HTR-8/SVneo (cell line): Measurements from ENCODE around the gene ADGRG1.

Source experiments
- DNase-seq: peaks from one replicate; pipeline ENCODE4 v3.0.0; 2011; ENCODE audit warnings: low spot score, mixed read lengths; ENCODE audit not compliant: insufficient read length
- FAIRE-seq: peaks from 2 replicates; lab custom pipeline; 2011; peaks lifted over from hg19 to GRCh38; lab: Jason Lieb, UNC

Gene ADGRG1

DNA sequence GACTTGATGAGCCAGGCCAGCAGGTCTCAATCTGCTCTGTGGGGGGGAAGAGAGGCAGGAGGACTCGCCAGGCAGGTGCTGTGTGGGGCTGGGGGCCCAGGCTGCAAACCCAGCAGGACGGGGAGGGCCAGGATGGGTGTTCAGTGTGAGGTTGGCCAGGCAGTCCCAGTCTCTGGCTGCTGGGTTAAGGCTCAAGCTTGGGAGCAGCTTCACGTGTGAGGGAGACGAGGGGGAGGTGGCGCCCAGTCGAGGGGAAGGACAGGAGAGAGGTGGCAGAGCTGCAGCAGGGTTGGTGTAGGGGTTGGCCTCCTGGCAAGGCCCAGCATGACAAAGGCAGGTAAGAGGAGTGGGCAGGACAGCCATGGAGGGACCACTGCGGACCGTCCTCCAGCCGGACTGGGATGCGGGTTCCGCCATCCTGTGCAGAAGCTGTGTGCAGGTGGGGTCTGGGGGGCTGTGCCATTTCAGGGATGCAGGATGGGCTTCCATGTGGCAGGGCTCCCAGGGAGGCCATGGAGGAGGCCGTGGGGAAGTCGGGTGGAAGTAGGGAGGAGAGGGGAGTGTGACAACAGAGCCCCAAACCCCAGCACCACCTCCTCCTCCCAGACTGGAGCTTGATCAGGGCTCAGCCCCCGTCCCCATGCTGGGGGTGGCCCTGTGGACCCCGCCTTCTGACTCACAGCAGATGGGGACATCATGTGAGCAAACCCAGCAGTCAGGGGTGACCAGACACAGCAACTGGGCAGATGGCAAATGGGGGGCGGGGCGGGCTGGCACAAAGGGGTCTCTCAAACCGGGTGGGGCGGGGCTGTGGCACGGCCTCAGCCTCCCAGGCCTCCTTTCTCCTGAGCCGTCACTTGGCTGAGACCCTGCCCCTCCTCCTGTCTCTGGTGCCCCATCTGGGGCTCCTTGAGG is 2.8 kb downstream of the ADGRG1 start:
- DNase-seq (no peak), FAIRE-seq (no peak)

GRCh38 chr16:57632568-57632967 is 4.1 kb downstream of the ADGRG1 start:
- peak; percentile 46 for FAIRE-seq
- no peak for DNase-seq

DNA sequence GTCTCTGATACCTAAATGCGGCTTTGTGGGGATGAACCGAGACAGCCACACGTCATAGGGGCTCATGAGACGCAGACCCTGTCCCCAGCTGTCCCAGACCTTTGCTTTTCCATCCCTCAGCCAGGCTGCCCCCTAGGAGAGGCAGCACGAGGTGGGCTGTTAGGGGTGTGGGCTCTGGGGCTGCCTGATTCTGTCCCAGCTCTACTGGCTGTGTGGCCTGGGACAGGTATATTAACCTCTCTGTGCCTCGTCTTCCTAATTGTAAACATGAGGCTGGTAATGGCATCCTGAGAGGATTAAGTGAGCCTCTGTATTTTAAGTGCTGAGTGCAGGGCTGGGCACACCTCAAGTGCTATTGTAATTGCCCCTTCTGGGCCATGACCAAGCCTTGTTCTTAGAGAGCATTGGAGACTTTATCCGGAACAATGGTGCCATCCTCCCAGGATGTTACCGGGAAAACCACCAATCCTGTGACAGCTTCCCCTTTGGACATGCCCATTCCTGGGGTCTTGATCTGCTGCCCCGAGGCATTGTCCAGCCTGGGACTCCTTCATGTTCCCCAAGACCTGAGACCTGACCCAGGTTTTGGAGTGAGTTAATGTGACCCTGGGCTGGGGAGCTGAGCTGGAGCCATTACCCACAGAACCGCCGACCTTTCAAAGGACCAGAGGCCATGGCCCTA is 5.1 kb downstream of the ADGRG1 start:
- no peak for DNase-seq
- FAIRE-seq = no peak

DNA sequence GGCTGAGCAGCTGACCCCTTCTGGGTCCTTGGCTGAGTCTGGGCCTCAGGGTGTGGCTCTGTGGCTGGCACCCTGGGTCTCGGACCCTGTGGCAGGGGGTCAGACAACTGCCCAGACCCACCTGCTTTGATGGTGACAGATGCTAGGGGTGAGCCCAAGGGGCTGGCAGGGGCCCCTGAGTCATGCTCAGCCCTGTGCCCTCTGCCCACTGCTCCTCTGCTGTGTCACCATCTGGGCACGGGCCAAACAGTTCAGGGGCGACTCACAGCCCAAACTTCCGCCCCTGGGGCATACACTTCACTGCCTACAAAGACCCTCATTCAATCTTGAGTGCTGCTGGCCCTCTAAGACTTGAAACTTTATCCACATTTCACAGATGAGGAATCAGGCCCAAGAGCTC is 5.7 kb downstream of the ADGRG1 start:
- DNase-seq (peak; percentile 57), FAIRE-seq (peak; percentile 62)

DNA sequence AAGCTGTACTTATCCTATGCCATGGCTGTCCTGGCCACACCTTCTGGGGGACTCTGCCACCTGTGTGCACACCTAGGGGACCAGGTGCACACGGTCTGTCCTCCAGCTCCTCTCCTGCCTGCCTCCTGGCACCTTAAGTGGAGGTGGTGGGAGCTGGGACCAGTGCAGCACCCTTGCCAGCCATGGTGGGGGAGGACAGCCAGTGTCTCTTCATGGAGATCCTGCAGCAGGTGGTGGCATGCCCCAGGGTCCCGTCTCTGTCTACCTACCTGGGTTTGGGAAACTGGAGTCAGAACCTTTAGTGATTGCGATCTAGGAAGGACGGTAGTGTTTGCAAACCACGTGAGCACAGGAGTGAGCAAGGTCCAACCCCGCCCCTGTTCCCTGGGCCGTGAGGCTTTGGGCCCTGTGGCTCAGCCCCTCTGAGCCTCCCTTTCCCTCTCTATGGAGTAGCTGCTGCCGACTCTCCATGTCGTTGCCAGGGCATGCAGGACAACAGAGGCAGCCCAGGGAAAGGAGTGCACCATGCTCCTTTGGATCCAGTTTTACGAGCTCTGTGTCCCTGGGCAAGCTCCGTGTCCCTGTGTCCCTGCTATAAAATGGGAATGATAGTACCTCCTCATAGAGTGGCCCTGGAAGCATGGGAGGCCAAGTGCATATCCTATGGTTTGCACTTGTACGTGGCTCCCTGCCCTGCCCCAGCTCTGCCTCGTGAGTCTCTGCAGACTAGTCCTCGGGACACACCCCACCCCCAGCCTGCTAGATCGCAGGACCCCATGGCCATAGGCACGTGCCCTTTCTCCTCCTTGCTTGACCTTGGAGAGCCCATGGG is 7.1 kb downstream of the ADGRG1 start:
- FAIRE-seq = no peak
- no peak for DNase-seq

- FAIRE-seq = no peak
- DNase-seq = no peak
These were observed 7.8 kb downstream of the ADGRG1 start for GRCh38 chr16:57636184-57636583.

GRCh38 chr16:57637020-57637419 is 8.6 kb downstream of the ADGRG1 start:
- FAIRE-seq (peak; percentile 51), DNase-seq (no peak)

DNA sequence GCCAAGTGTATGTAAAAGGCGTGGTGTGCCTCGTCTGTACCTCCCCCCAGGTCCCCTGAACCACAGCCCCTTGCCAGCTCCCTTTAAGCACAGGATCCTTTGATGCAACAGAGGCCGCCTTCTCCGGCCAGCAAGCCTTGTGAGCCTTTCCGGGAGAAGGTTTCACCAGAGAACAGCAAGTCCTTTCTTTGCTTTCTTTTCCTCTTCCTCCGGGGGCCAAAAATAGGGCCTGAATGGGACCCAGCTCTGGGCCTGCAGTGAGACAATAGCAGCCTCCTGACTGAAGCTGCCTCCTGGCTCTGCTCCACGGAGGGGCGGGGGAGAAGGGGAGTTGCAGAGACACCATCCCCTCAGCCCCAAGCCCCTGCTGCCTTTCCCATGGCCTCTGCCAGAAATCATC is 9.0 kb downstream of the ADGRG1 start:
- FAIRE-seq (no peak), DNase-seq (no peak)

GRCh38 chr16:57637965-57638364 is 9.5 kb downstream of the ADGRG1 start:
- DNase-seq = no peak
- no peak for FAIRE-seq

DNA sequence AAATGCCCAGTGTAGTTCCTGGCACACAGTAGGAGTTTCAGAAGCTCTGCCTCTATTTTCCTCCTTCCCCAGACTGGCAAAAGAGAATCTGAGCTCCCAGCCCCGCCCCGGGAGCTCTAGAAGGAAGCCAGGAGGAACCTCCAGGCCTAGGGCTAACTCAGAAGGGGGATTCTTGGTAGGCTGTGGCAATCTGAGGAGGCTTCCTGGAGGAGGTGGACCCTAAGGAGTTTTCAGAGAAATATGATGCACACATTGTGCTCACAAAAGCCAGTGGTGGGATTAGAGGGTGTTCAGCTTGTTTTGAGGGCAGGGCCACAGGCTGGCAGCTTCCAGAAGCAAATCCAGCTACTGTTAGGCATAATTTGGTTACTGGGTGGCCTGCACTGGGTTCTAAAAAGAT is 10.0 kb downstream of the ADGRG1 start:
- no peak for FAIRE-seq
- DNase-seq = no peak

DNA sequence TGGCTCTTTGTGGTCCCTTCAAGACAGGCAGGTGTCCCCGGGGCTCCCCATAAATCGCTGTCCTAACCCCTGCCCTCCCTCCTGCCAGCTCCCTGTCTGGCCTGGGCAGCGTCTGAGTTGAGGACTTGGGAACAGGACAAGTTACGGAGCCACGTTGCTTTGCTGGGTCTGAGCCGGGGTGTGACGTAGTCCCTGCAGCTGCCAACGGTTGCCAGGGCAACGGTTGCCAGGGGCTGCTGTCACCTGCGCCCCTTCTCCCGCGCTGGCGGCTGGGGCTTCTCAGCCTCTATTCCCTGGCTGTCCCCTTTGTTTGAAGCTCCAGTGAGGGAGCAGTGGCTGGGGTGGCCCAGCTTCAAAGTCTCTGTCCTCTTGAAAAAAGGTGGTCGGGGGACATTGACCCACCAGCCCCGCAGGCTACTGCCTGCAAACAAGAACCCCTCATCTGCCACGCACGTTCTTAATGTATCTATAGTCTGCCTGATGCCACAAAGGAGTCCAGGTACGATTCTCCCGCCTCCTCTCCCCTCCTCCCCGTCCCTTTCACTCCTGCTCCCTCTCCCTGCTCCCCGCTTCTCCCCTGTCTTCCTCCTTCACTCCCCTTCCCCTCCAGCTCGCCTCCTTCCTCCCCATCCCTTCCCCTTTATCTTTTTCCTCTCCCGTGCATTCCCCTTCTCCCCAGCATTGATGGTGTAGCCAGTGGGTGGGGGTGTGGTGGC is 10.9 kb downstream of the ADGRG1 start:
- DNase-seq (no peak), FAIRE-seq (no peak)

DNA sequence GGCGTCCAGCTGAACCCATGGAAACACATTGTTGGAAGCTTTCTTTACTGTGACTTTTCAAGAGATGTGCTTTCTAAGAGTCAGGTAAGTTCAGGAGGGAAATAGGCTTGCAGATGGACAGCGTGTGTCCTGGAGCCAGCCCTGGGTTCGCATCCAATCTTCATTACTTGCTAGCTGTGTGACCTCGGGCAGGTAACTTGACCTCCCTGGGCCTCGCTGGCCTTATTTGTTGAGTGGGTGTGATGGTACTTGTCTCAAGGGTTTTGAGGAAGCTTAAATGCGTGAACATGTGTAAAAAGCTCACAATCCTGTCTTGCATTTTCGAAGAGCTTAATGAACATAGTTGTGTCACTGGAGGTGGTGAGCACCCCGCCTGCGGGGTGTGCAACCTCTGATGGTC is 11.8 kb downstream of the ADGRG1 start:
- DNase-seq (no peak), FAIRE-seq (no peak)

GRCh38 chr16:57640612-57641011 is 12.2 kb downstream of the ADGRG1 start:
- DNase-seq (no peak), FAIRE-seq (no peak)

DNA sequence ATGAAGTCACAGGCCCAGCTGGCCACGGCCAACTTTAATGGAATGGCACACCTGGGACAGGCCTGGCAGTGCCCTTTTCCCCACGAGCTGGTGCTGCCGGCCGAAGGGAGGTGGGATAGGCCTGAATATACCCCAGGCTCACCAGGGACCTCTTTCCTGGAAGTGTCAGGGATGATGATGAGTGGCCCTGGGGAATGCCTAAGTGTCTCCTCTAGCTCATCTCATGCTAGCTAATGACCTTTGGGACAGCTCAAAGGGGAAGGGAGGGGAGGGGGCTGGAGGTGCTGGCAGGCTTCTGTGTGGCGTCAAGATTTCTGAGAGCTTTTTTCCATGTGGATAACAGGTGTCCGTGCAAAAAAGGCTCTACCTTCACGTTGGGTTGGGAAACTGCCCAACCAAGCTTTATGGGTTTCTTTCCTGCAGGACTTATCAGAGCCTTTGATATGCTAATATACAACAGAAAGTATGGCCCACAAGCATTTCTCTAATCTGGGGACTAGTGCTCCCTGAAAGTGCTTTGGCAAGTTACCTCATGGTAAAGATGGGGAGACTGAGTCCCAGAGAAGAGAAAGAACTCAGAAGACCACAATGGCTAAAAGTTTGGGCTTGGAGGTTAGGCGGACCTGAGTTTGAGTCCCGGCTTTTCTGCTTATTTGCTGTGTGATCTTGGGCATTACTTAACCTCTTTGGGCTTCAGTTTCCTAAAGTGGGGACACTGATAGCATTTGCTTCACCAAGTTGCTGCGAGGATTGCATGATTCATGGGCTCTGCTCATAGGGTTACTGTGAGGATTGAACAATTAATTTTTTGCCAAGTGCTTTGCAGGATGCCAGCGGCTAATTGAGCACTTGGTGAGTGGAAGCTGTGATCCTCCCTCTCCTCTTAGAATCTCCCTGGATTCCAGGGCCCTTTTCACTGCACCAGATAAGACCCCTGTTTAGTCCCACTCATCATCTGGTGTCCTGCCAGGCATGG is 14.0 kb downstream of the ADGRG1 start:
- FAIRE-seq = no peak
- no peak for DNase-seq

DNA sequence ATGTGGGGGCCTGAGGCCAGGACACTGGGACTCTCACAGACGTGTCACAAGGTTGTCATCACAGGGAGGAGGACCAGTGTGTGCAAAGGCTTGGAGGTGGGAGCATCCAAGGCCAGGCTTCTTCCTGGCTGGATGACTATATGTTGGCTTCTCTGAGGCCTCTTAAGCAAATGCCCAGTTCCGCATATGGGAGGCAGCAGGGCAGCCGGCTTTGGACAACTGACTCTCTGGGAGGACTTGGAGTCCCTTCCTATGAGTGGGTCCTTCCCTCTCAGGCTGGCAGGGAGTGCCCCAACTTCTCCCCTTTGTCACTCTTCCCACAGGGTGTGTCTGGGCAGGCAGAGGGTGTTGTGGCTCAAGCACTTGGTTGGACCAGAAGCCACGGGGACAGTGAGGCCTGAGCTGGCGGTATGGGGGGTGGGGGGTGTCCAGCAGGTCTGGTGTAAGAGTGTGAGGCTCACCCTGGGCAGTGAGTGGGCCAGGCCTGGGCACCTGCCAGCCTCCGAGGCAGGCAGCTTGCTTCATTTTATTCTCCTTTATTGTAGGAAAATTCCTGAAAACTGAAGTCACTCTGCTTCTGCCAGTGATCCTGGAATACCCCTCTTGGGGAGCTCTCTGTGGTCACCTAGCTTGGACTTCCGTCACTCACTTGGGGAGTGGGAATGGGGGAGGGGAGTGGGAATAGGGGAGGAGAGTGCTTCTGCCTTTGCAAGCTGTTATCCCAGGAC is 14.9 kb downstream of the ADGRG1 start:
- DNase-seq = peak; percentile 57
- peak; percentile 26 for FAIRE-seq

DNA sequence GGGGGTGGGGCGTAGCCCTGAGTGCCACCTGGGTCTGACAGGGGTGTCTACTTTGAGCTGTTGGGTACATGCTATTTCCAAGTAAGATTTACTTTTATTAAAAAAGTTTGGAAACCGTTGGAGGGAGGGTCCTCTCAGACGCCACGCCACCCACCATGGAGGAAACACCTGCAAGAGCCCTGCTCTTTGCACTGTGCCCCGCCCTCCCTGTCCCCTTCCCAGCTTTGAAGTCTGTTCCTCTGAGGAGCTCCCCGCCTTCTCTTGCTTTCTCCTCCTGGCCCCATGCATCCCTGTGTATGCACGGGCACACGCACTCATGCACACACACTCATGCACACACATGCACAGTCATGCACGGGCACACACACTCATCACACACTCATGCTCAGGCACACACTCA is 15.5 kb downstream of the ADGRG1 start:
- no peak for DNase-seq
- FAIRE-seq = no peak

DNA sequence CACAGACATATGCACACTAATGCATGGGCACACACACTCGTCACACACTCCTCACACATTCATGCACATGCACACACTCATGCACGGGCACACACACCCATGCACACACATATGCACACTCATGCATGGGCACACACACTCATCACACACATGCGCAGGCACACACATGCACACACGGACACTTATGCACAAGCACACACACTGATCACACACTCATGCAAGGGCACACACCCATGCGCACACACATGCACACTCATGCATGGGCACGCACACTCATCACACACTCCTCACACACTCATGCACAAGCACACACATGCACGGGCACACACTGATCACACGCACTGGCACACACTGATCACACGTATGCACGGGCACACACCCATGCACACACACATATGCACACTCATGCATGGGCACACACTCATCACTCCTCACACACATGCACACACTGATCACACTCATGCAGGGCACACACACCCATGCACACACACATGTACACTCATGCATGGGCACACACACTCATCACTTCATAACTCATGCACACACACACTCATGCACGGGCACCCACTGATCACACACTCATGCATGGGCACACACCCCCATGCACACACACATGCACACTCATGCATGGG is 16.1 kb downstream of the ADGRG1 start:
- DNase-seq (no peak), FAIRE-seq (peak; percentile 99)

- no peak for DNase-seq
- no peak for FAIRE-seq
These were observed 16.7 kb downstream of the ADGRG1 start for GRCh38 chr16:57645169-57645568.
